ENCODE data around the gene TPCN1.
A peak's percentile ranks its signal among the peaks of the same experiment; 100 is the strongest.

Gene TPCN1

GRCh38 chr12:113221181-113221996, at the start of gene TPCN1:
TPCN1 (plus strand) TSS chr12:113221464; CDS start chr12:113226853, 5,389 bp downstream.
- peak; percentile 89 for ATAC-seq (ENCODE audit: low read depth)
- peak; percentile 100 for DNase-seq (ENCODE audit: low spot score)
- TF ChIP-seq CTCF (IDR thresholded peaks at IDR 0.05; ENCODE audit: poor library complexity, severe bottlenecking): no peak
- H3K4me3 ChIP-seq (ENCODE audit: severe bottlenecking): peak within 1 kb of the TSS; percentile 72
- peaks cover 17% of the 10 kb centered on the region for H3K4me1 ChIP-seq (ENCODE audit: insufficient read depth, poor library complexity, severe bottlenecking)
- no peaks in the 10 kb centered on the region for H3K27me3 ChIP-seq (ENCODE audit: insufficient read depth, poor library complexity, severe bottlenecking)
- no peaks in the 10 kb centered on the region for H3K9me3 ChIP-seq (ENCODE audit: severe bottlenecking)
- peak within 1 kb of the TSS; percentile 88 for H3K27ac ChIP-seq (ENCODE audit: poor library complexity, severe bottlenecking)
- peaks cover 10% of the 10 kb centered on the region; the same call in 1 of the 2 replicates for H3K36me3 ChIP-seq (ENCODE audit: low read depth)

- Histone ChIP-seq H3K27me3 (ENCODE audit: insufficient read depth, poor library complexity, severe bottlenecking) (no peaks in the 10 kb centered on the region), H3K4me3 (ENCODE audit: severe bottlenecking) (no peak overlapping the region), H3K4me1 (ENCODE audit: insufficient read depth, poor library complexity, severe bottlenecking) (no peaks in the 10 kb centered on the region), H3K27ac (ENCODE audit: poor library complexity, severe bottlenecking) (no peak overlapping the region), H3K36me3 (ENCODE audit: low read depth) (peaks cover 83% of the 10 kb centered on the region), H3K9me3 (ENCODE audit: severe bottlenecking) (no peaks in the 10 kb centered on the region)
- TF ChIP-seq CTCF (IDR thresholded peaks at IDR 0.05; ENCODE audit: poor library complexity, severe bottlenecking): no peak
- ATAC-seq (ENCODE audit: low read depth) (no peak), DNase-seq (ENCODE audit: low spot score) (no peak)
These were observed 49.7 kb upstream of the TPCN1 start for GRCh38 chr12:113171543-113171942.

- no peak overlapping the region for H3K4me3 ChIP-seq (ENCODE audit: severe bottlenecking)
- H3K9me3 ChIP-seq (ENCODE audit: severe bottlenecking): no peaks in the 10 kb centered on the region
- ATAC-seq (ENCODE audit: low read depth) (no peak), DNase-seq (ENCODE audit: low spot score) (no peak)
- no peak overlapping the region for H3K27ac ChIP-seq (ENCODE audit: poor library complexity, severe bottlenecking)
- peaks cover 83% of the 10 kb centered on the region for H3K36me3 ChIP-seq (ENCODE audit: low read depth)
- TF ChIP-seq CTCF (IDR thresholded peaks at IDR 0.05; ENCODE audit: poor library complexity, severe bottlenecking): no peak
- H3K27me3 ChIP-seq (ENCODE audit: insufficient read depth, poor library complexity, severe bottlenecking): no peaks in the 10 kb centered on the region
- H3K4me1 ChIP-seq (ENCODE audit: insufficient read depth, poor library complexity, severe bottlenecking): no peaks in the 10 kb centered on the region
These were observed 49.1 kb upstream of the TPCN1 start for GRCh38 chr12:113172185-113172584.

- no peaks in the 10 kb centered on the region for H3K27me3 ChIP-seq (ENCODE audit: insufficient read depth, poor library complexity, severe bottlenecking)
- no peaks in the 10 kb centered on the region for H3K9me3 ChIP-seq (ENCODE audit: severe bottlenecking)
- H3K4me3 ChIP-seq (ENCODE audit: severe bottlenecking): no peak overlapping the region
- TF ChIP-seq CTCF (IDR thresholded peaks at IDR 0.05; ENCODE audit: poor library complexity, severe bottlenecking): no peak
- H3K27ac ChIP-seq (ENCODE audit: poor library complexity, severe bottlenecking): no peak overlapping the region
- no peak for ATAC-seq (ENCODE audit: low read depth)
- no peaks in the 10 kb centered on the region for H3K4me1 ChIP-seq (ENCODE audit: insufficient read depth, poor library complexity, severe bottlenecking)
- H3K36me3 ChIP-seq (ENCODE audit: low read depth): peaks cover 88% of the 10 kb centered on the region
- no peak for DNase-seq (ENCODE audit: low spot score)
These were observed 48.1 kb upstream of the TPCN1 start for GRCh38 chr12:113173081-113173698.

Data from RWPE2 (cell line).